ENCODE measurements around the gene FER.
"Not testable (repeated sequence)": the region's sequence is repeated elsewhere in the genome, so short reads cannot be mapped to it uniquely, and the experiment has no call there.

The FER gene

DNA sequence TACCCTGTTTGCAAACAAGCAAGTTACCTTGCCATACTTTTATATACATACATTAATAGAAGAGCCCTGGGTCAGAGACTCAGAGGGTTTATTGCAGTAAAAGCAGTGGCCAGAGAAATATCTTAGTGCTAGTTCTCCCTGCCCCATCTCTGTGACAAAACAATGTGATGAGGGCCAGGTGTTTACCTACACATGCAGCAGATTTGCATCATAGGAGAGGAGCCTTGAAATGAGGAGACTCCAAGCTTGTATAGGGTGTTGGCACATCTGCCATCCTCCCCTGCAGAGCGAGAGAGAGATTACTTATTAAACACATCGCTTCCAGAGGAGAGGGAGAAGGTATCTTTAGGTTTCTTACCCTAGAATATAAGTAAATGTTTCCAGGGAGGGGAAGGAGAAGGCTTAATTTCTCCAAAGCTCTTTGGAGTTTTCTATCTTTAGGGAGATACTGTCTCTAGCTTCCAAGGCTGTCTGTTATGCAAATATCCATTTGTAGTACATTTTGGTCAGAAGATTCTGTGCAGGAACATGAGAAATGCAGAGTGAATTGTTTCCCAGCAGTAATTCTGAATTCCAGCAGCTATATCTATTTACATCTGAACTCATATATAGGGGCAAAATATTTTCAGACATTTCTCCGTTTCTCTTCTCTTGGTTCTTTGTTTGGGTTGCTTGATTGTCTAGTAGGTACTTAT is 15.7 kb downstream of the FER start:
- H3K9me3 Mint-ChIP-seq: no peaks in the 10 kb centered on the region
- no peaks in the 10 kb centered on the region for H3K36me3 Mint-ChIP-seq
- no peak overlapping the region for H3K4me3 Mint-ChIP-seq
- peaks cover 24% of the 10 kb centered on the region for H3K4me1 Mint-ChIP-seq
- no peak for DNase-seq
- CTCF ChIA-PET: interaction anchor here (0.8 kb wide), 1 partner anchor 17 kb away, joined by 3 read pairs; no protein-coding TSS in a partner anchor
- H3K27me3 Mint-ChIP-seq: no peaks in the 10 kb centered on the region
- H3K27ac Mint-ChIP-seq: no peak overlapping the region

DNA sequence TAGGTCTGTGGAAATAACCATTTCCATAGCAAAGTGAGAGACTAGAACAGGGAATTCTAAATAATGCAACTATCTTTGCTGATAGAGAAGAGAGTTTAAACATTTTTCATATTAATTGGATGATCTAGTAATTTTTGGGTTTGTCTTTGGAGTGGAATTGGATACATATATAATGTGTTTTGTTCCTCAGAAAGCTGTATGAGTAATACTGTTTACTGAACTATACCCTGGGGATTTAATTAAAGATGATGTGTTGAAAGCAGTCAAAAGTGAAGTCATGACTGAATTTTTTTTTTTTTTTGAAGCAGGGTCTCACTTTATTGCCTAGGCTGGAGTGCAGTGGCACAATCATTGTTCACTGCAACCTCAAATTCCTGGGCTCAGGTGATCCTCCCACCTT is 17.9 kb downstream of the FER start:
- no peak for DNase-seq
- Mint-ChIP-seq H3K27ac (no peak overlapping the region), H3K4me1 (peaks cover 17% of the 10 kb centered on the region), H3K36me3 (no peaks in the 10 kb centered on the region), H3K4me3 (no peak overlapping the region), H3K9me3 (no peaks in the 10 kb centered on the region), H3K27me3 (no peaks in the 10 kb centered on the region)
- CTCF ChIA-PET: no interaction called here

DNA sequence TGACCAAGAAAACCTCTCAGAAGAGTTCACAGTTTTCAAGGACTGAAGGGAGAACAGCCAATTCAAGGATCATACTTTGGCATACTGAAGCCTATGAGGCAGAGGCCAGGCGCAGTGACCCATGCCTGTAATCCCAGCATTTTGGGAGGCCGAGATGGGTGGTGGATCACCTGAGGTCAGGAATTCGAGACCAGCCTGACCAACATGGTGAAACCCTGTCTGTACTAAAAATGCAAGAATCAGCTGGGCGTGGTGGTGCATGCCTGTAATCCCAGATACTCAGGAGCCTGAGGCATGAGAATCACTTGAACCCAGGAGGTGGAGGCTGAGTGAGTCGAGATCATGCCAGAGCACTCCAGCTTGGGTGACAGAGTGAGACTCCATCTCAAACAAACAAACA is 19.2 kb downstream of the FER start:
- H3K4me1 Mint-ChIP-seq: peaks cover 15% of the 10 kb centered on the region
- H3K27ac Mint-ChIP-seq, H3K27me3 Mint-ChIP-seq, H3K36me3 Mint-ChIP-seq, H3K9me3 Mint-ChIP-seq, DNase-seq, H3K4me3 Mint-ChIP-seq: not testable (repeated sequence)
- CTCF ChIA-PET: interaction anchor here (1.4 kb wide), 1 partner anchor 26 kb away, joined by 3 read pairs; no protein-coding TSS in a partner anchor

DNA sequence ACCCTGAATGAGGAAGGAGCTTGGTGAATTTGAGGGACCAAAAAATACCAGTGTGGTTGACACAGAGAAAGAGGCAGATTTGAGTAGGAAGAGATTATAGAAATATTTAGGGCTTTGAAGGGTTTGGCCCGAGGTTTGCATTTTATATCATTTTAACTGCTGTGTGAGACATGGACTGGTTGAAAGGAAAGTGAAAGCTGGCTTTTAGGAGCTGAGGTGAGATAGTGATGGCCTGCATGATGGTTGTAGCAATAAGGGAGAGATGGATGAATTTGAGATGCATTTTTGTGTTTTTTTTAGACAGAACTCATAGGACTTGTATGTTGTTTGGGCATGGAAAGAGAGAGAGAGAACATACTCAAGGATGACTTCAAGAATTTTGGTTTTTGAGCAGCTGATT is 21.7 kb downstream of the FER start:
- CTCF ChIA-PET: interaction anchor here (1.2 kb wide), 1 partner anchor 20 kb away, joined by 3 read pairs; no protein-coding TSS in a partner anchor
- DNase-seq: no peak
- H3K4me1 Mint-ChIP-seq: peaks cover 6% of the 10 kb centered on the region
- H3K4me3 Mint-ChIP-seq: no peak overlapping the region
- H3K36me3 Mint-ChIP-seq: no peaks in the 10 kb centered on the region
- H3K9me3 Mint-ChIP-seq: no peaks in the 10 kb centered on the region
- H3K27me3 Mint-ChIP-seq: no peaks in the 10 kb centered on the region
- H3K27ac Mint-ChIP-seq: no peak overlapping the region

DNA sequence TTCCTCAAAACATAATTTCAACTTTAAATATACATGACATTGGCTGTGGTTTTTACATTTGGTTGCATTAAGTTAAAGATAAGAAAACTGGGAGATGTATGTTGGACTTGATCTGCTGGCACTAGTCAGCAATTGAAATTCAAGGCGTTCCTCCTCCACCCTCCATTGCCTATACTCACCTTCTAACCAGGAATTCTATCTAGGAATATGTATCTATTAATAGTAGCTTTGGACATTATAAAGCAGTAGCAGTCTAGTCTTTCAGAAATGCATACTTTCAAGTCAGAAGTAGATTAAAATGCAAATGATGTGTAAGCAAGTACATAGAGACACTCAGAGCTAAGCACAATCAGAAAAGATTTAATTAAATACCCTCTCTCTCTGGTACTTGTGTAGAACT is 24.9 kb downstream of the FER start:
- Mint-ChIP-seq H3K27me3 (no peaks in the 10 kb centered on the region), H3K4me3 (no peak overlapping the region), H3K9me3 (no peaks in the 10 kb centered on the region), H3K36me3 (no peaks in the 10 kb centered on the region), H3K4me1 (peaks cover 6% of the 10 kb centered on the region), H3K27ac (no peak overlapping the region)
- CTCF ChIA-PET: no interaction called here
- DNase-seq: no peak

DNA sequence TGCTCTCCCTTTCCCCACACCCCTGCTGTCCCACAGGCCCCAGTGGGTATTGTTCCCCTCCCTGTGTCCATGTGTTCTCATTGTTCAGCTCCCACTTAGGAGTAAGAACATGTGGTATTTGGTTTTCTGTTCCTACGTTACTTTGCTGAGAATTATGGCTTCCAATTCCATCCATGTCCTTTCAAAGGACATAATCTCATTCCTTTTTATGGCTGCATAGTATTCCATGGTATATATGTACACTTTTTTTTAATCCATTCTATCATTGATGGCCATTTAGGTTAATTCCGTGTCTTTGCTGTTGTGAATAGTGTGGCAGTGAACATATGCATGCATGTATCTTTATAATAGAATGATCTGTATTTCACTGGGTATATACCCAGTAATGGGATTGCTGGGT is 25.6 kb downstream of the FER start:
- no peak overlapping the region for H3K27ac Mint-ChIP-seq
- CTCF ChIA-PET: no interaction called here

DNA sequence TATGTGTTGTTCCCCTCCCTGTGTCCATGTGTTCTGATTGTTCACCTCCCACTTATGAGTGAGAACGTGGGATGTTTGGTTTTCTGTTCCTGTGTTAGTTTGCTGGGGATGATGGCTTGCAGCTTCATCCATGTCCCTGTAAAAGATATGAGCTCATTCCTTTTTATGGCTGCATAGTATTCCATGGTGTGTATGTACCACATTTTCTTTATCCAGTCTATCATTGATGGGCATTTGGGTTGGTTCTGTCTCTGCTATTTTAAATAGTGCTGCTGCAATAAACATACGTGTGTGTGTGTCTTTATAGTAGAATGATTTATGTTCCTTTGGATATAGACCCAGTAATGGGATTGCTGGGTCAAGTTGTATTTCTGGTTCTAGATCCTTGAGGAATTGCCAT is 26.4 kb downstream of the FER start:
- CTCF ChIA-PET, DNase-seq, H3K9me3 Mint-ChIP-seq, H3K4me1 Mint-ChIP-seq, H3K4me3 Mint-ChIP-seq, H3K27me3 Mint-ChIP-seq, H3K27ac Mint-ChIP-seq, H3K36me3 Mint-ChIP-seq: not testable (repeated sequence)

More for the DNA sequence above, 25.6 kb downstream of the FER start:
- Mint-ChIP-seq H3K4me1 (peaks cover 6% of the 10 kb centered on the region), H3K9me3 (no peaks in the 10 kb centered on the region), H3K4me3 (no peak overlapping the region), H3K36me3 (no peaks in the 10 kb centered on the region), H3K27me3 (no peaks in the 10 kb centered on the region)
- no peak for DNase-seq

DNA sequence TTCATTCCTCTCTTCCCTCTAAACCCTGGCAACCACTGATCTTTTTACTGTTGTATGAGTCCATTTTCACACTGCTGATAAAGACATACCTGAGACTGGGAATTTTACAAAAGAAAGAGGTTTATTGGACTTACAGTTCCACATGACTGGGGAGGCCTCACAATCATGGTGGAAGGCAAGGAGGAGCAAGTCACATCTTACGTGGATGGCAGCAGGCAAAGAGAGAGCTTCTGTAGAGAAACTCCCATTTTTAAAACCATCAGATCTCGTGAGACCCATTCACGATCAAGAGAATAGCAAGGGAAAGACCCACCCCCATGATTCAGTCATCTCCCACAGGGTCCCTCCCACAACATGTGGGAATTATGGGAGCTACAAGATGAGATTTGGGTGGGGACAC is 29.9 kb downstream of the FER start:
- H3K9me3 Mint-ChIP-seq, H3K4me1 Mint-ChIP-seq, DNase-seq, CTCF ChIA-PET, H3K36me3 Mint-ChIP-seq, H3K4me3 Mint-ChIP-seq, H3K27me3 Mint-ChIP-seq, H3K27ac Mint-ChIP-seq: not testable (repeated sequence)

DNA sequence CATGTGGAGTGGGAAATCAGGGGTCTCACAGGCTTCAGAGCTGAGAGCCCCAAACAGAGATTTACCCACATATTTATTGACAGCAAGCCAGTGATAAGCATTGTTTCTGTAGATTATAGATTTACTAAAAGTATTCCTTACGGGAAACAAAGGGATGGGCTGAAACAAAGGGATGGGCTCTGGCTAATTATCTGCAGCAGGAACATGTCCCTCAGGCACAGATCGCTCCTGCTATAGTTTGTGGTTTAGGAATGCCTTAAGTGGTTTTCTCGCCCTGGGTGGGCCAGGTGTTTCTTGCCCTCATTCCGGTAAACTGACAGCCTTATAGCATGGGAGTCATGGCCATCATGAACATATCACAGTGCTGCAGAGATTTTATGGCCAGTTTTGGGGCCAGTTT is 36.9 kb downstream of the FER start:
- H3K4me3 Mint-ChIP-seq, H3K27ac Mint-ChIP-seq, H3K27me3 Mint-ChIP-seq, DNase-seq, H3K36me3 Mint-ChIP-seq, H3K4me1 Mint-ChIP-seq, CTCF ChIA-PET: not testable (repeated sequence)
- H3K9me3 Mint-ChIP-seq: peaks cover 11% of the 10 kb centered on the region

DNA sequence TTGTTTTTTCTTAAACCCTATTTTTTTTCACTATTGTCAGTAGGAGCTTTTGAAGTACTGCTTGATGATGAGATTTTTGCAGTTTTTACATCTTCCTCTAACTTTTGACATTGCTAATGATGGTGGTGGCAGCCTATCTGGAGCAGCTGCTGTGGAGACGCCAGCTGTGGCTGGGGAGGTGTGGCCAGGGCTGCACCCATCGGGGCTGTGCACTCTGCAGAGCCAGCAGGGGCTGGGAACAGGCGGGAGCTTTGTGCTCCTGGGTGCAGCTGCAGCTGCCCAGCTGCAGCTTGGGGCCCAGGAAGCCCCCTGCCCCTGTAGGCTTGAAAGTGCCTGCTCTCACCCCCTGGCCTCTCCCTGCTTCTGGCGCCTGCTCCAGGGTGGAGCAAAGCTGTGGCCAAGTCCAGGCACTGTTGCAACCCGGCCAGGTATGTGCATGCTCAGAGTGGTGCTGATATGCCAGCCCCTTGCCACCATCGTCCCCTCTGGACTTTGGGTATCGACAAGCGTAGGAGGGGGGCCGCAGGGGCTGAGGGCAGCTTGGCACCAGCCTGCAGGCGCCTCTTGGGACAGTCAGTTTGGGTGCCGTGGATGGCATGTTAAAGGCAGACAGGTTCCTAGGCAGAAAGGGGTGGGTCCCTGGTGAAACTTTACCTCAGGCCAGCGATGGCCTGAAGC is 39.2 kb downstream of the FER start:
- Mint-ChIP-seq H3K4me1 (no peaks in the 10 kb centered on the region), H3K27me3 (no peaks in the 10 kb centered on the region), H3K4me3 (no peak overlapping the region), H3K9me3 (peaks cover 11% of the 10 kb centered on the region), H3K27ac (no peak overlapping the region), H3K36me3 (peaks cover 2% of the 10 kb centered on the region)
- CTCF ChIA-PET: no interaction called here
- no peak for DNase-seq

DNA sequence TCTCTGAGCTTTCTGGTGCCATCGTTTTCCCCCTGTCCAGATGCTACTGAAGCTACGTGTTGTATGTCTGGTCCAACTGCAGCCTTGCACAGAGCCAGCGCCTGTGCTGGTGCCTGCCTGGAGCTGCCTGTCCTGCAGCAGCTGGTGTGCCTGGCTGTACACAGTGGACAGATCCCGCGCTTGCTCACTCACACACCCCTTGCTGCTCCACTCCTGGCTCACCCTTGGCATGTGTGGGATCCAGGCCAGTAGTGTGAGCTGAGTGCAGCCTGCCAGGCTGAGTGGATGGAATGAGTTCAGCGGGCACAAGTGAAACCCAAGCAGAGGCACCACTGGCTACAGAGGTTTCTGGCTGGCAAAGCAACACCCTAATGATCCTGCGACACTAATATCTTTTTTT is 40.4 kb downstream of the FER start:
- Mint-ChIP-seq H3K4me1 (no peaks in the 10 kb centered on the region), H3K27ac (no peak overlapping the region), H3K4me3 (no peak overlapping the region), H3K9me3 (peaks cover 11% of the 10 kb centered on the region), H3K36me3 (peaks cover 2% of the 10 kb centered on the region), H3K27me3 (no peaks in the 10 kb centered on the region)
- CTCF ChIA-PET: no interaction called here
- no peak for DNase-seq

DNA sequence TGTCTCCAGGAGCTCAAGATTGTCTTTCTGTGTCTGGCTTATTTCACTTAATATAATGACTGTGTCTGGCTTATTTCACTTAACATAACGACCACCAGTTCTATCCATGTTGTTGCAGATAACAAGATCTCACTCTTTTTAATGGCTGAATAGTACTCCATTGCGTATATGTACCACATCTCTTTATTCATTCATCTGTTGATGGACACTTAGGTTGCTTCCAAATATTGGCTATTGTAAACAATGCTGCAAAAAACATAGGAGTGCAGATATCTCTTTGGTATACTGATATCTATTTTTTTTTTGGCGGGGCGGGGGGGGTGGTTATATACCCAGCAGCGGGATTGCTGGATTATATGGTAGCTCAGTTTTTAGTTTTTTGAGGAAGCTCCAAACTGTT is 45.5 kb downstream of the FER start:
- H3K4me1 Mint-ChIP-seq: no peaks in the 10 kb centered on the region
- H3K27me3 Mint-ChIP-seq: no peaks in the 10 kb centered on the region
- no peak overlapping the region for H3K4me3 Mint-ChIP-seq
- CTCF ChIA-PET: no interaction called here
- H3K9me3 Mint-ChIP-seq: no peaks in the 10 kb centered on the region
- DNase-seq: no peak
- no peak overlapping the region for H3K27ac Mint-ChIP-seq
- H3K36me3 Mint-ChIP-seq: no peaks in the 10 kb centered on the region

DNA sequence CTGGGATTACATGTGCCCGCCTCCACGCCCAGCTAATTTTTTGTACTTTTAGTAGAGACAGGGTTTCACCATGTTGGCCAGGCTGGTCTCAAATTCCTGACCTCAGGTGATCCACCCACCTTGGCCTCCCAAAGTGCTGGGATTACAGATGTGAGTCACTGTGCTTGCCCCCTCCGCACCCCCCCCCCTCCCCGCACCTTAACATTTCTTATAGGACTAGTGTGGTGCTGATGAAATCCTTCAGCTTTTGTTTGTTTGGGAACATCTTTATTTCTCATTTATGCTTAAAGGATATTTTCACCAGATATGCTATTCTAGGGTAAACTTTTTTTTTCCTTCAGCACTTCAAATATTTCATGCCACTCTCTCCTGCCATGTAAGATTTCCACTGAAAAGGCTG is 46.7 kb downstream of the FER start:
- H3K27ac Mint-ChIP-seq, H3K4me1 Mint-ChIP-seq, H3K27me3 Mint-ChIP-seq, DNase-seq, H3K36me3 Mint-ChIP-seq, H3K4me3 Mint-ChIP-seq, CTCF ChIA-PET, H3K9me3 Mint-ChIP-seq: not testable (repeated sequence)

DNA sequence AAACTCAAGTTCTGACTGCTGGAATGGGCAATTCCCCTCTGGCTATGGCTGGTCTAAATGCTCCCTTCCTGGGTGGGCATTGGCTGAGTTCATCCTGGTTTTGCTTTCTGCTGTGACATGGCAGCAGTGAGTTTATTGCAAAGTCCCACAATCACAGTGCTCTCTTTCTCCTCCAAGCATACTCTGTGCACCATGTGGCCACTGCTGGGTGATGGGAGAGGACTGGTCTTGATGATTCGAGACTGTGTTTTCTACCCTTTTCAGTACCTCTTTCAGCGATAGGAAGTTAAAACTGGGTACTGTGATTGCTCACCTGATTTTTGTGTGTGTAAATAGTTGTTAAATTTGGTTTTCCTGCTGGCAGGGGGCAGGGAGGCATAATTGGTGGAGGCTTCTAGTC is 49.7 kb downstream of the FER start:
- Mint-ChIP-seq H3K36me3 (no peaks in the 10 kb centered on the region), H3K4me3 (no peak overlapping the region), H3K4me1 (no peaks in the 10 kb centered on the region), H3K27me3 (no peaks in the 10 kb centered on the region), H3K9me3 (no peaks in the 10 kb centered on the region), H3K27ac (no peak overlapping the region)
- DNase-seq: no peak
- CTCF ChIA-PET: no interaction called here

DNA sequence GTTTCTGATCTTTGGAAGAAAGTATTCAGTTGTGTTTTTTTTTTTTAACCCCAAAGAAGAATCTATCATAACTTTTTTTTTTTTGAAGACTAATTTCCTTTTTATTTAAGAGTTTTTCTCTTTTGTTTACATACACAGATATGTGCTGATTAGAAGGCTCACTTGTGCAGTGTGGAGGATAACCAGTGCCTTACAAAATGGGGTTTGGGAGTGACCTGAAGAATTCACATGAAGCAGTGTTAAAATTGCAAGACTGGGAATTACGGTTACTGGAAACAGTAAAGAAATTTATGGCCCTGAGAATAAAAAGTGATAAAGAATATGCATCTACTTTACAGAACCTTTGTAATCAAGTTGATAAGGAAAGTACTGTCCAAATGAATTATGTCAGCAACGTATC is 50.3 kb downstream of the FER start:
- CTCF ChIA-PET: no interaction called here
- Mint-ChIP-seq H3K36me3 (no peaks in the 10 kb centered on the region), H3K4me1 (no peaks in the 10 kb centered on the region), H3K4me3 (no peak overlapping the region), H3K27ac (no peak overlapping the region), H3K9me3 (no peaks in the 10 kb centered on the region), H3K27me3 (no peaks in the 10 kb centered on the region)
- no peak for DNase-seq

All from activated naive CD4-positive, alpha-beta T cell treated with anti-CD3 and anti-CD28 coated beads, Interleukin-2, amount 10 ng/mL, durations not matched to agents 7 days and 5 days (primary cell).